Parathyroid adenoma (tissue), 2 donors: Measurements from ENCODE around the gene POLN.

Experiments
- H2AFZ ChIP-seq: fragments of 300-600 bp; sonication (generic); one replicate; pipeline ENCODE4 v1.7.0; 2017; ENCODE audit warnings: antibody characterized with exemption, mild to moderate bottlenecking
- H3K27ac ChIP-seq: fragments of 300-600 bp; sonication (generic); one replicate; pipeline ENCODE4 v1.7.0; 2017
- H3K27me3 ChIP-seq: fragments of 300-600 bp; sonication (generic); one replicate; pipeline ENCODE4 v1.7.0; 2017; ENCODE audit warnings: low read length; ENCODE audit not compliant: control insufficient read depth, insufficient read depth
- H3K36me3 ChIP-seq: fragments of 300-600 bp; sonication (generic); one replicate; pipeline ENCODE4 v1.7.0; 2017; ENCODE audit warnings: low read length; ENCODE audit not compliant: control insufficient read depth, insufficient read depth
- H3K4me1 ChIP-seq: fragments of 300-600 bp; sonication (generic); one replicate; pipeline ENCODE4 v1.7.0; 2017; ENCODE audit warnings: control low read depth
- H3K4me2 ChIP-seq: fragments of 300-600 bp; sonication (generic); one replicate; pipeline ENCODE4 v1.7.0; 2017; ENCODE audit warnings: low read length
- H3K4me3 ChIP-seq: fragments of 300-600 bp; sonication (generic); one replicate; pipeline ENCODE4 v1.7.0; 2017; ENCODE audit warnings: low read depth, low read length
- H3K79me2 ChIP-seq: fragments of 300-600 bp; sonication (generic); one replicate; pipeline ENCODE4 v1.7.0; 2017; ENCODE audit warnings: control low read depth
- H3K9ac ChIP-seq: fragments of 300-600 bp; sonication (generic); one replicate; pipeline ENCODE4 v1.7.0; 2017; ENCODE audit warnings: mild to moderate bottlenecking
- H3K9me3 ChIP-seq: fragments of 300-600 bp; sonication (generic); one replicate; pipeline ENCODE4 v1.7.0; 2017; ENCODE audit warnings: low read length; ENCODE audit not compliant: control insufficient read depth
- TF ChIP-seq, protein P1 (sequence below): fragments of 300-600 bp; sonication (generic); IDR thresholded peaks from one replicate; pipeline ENCODE4 v1.7.0; 2017; ENCODE audit warnings: antibody characterized with exemption, mild to moderate bottlenecking
- donor health status: primary hyperparathyroidism.

The POLN gene

DNA sequence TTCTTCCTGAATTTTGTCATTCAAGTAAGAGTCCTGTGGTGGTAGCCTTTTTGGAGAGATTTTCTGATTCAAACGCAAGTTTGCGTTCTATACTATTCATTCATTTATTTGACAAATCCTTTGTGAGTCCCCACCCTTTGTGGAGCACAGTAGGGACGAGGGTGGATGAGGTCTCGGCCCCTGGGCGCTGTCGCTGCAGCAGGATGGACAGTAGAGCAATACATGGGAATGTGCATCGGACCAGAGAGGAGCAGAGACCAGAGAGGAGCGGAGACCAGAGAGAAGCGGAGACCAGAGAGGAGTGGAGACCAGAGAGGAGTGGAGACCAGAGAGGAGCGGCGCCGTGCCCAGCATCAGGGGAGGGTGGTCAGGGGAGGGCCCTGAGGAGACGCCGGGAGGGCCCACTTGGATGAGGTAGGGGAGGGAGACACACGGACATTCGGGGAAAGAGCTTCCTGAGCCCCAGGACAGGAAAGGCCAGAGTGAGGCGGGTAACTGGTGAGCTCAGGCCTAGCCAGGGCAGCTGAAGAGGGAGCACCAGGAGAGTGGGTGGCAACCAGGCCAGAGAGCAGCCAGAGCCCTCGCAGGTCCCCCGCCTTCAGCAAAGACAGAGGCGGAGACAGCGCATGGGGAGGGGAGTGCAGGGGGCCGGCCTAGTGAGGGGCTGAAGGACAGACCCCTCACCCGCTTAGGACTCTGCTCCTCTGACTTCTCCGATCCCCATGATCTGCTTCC is 115.4 kb downstream of the POLN start:
- TF ChIP-seq, protein P1, sequence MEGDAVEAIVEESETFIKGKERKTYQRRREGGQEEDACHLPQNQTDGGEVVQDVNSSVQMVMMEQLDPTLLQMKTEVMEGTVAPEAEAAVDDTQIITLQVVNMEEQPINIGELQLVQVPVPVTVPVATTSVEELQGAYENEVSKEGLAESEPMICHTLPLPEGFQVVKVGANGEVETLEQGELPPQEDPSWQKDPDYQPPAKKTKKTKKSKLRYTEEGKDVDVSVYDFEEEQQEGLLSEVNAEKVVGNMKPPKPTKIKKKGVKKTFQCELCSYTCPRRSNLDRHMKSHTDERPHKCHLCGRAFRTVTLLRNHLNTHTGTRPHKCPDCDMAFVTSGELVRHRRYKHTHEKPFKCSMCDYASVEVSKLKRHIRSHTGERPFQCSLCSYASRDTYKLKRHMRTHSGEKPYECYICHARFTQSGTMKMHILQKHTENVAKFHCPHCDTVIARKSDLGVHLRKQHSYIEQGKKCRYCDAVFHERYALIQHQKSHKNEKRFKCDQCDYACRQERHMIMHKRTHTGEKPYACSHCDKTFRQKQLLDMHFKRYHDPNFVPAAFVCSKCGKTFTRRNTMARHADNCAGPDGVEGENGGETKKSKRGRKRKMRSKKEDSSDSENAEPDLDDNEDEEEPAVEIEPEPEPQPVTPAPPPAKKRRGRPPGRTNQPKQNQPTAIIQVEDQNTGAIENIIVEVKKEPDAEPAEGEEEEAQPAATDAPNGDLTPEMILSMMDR: no peak
- Histone ChIP-seq H3K4me3 (no peak overlapping the region), H3K4me1 (no peaks in the 10 kb centered on the region), H2AFZ (no peak overlapping the region), H3K27ac (no peak overlapping the region), H3K27me3 (no peaks in the 10 kb centered on the region), H3K4me2 (no peak overlapping the region), H3K79me2 (no peaks in the 10 kb centered on the region), H3K36me3 (no peaks in the 10 kb centered on the region), H3K9ac (no peak overlapping the region), H3K9me3 (no peaks in the 10 kb centered on the region)

DNA sequence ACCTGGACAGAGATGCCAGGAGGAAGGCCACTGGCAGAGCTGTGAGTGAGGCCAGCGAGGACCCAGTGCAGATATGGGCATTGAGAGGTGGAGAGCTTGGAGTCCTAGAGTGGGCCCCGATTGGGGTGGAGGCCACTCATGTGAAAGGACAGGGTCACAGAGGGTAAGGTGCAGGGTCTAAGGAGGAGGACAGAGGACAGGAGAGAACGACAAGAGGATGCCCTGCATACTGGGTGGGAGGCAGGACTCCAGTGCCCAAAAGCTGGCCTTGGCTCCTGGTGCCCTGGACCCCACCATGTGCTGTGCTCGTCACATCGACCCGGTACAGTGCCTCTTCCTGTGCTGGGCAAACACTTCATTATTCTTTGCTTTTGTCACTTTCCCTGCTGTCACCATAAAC is 116.1 kb downstream of the POLN start:
- Histone ChIP-seq H3K36me3 (no peaks in the 10 kb centered on the region), H3K4me3 (no peak overlapping the region), H3K4me1 (no peaks in the 10 kb centered on the region), H3K9me3 (no peaks in the 10 kb centered on the region), H3K27me3 (no peaks in the 10 kb centered on the region), H3K27ac (no peak overlapping the region), H2AFZ (no peak overlapping the region), H3K4me2 (no peak overlapping the region), H3K79me2 (no peaks in the 10 kb centered on the region), H3K9ac (no peak overlapping the region)
- TF ChIP-seq, protein P1: no peak

DNA sequence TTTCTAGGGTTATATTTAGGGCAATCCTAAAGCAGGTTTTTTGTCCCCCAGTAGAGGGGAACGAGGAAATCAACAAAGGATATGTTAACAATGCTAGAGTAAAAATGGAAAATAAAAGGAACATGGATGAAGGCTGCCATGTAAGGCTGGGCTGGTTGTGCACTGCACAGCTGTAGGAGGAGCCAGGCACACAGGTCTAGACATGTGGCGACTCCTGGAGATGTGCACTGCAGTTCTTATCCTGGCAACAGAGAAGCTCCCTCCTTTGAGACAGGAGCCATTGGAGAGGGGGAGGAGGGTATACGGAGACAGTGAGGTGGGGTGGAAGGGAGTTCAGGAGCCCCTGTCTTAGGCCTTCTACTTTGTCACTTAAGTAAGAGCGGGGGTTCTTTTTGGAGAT is 116.9 kb downstream of the POLN start:
- Histone ChIP-seq H3K27ac (no peak overlapping the region), H3K36me3 (no peaks in the 10 kb centered on the region), H3K79me2 (no peaks in the 10 kb centered on the region), H3K4me3 (no peak overlapping the region), H3K4me1 (no peaks in the 10 kb centered on the region), H3K4me2 (no peak overlapping the region), H3K9ac (no peak overlapping the region), H3K9me3 (no peaks in the 10 kb centered on the region), H2AFZ (no peak overlapping the region), H3K27me3 (no peaks in the 10 kb centered on the region)
- TF ChIP-seq, protein P1: no peak

DNA sequence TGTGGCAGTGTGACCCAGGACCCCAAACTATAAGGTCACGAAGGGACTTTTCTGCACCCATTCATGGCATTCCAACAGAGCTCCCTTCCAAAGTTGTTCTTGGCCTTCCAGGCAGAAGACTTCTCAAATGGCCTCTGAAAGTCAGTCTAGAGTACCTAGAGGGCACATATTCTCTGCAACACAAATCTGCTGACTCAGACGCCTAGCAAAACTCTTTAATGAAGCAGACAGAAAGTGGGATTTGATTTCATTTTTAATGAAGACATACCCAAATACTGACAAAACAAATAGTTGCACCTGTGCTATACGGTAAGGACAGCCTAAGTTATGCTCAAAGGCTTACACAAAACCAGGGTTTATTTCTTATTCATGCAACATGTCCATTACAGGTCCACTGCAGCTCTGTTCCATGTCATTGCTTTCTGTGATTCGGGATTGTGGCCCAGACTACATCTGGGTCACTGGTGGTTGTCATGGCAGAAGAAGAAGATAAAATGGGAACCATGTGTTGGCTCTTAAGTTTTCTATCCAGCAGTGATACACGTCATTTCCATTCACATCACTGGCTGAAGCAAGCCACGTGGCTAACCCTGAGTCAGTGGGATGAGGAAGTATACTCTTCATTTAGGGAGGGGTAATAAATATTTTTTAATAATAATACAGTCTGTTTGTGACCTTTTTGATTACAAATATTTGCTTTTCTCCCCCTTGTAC is 125.1 kb downstream of the POLN start:
- TF ChIP-seq, protein P1: no peak
- Histone ChIP-seq H3K4me2 (no peak overlapping the region), H3K9me3 (no peaks in the 10 kb centered on the region), H3K36me3 (no peaks in the 10 kb centered on the region), H2AFZ (no peak overlapping the region), H3K9ac (no peak overlapping the region), H3K27ac (no peak overlapping the region), H3K27me3 (no peaks in the 10 kb centered on the region), H3K4me3 (no peak overlapping the region), H3K79me2 (no peaks in the 10 kb centered on the region), H3K4me1 (no peaks in the 10 kb centered on the region)
